GM12878 (cell line): Measurements from ENCODE around the gene CAMTA1. TPM values are rescaled to one million over a fixed set of nuclear protein-coding genes. Genes with fewer than 3 reads are reported as not detected.

Experiments used
- ATAC-seq: fragments of 200-7000 bp; cut with Tn5 transposase; 3 replicates; pipeline ENCODE4 v1.9.1; 2020; ENCODE audit warnings: mild to moderate bottlenecking, moderate library complexity
- BruUV-seq: library from RNA; stranded (reverse); fragments of 400-500 nt; replicated peaks from 2 replicates; lab custom pipeline; 2021; lab: Mats Ljungman, UMichigan
- CTCF ChIA-PET: fragments of 300-600 bp; sonication (Branson Sonifier 250); formaldehyde crosslinking; extraction: SDS; loops from one replicate; lab custom pipeline; 2021; ENCODE audit warnings: inconsistent platforms; lab: Yijun Ruan, JAX
- POLR2A ChIA-PET: fragments of 350-600 bp; formaldehyde crosslinking; extraction: SDS; loops from one replicate; lab custom pipeline; 2021; ENCODE audit warnings: inconsistent platforms; lab: Charles Lee
- RAD21 ChIA-PET: fragments of 300-600 bp; sonication (Branson Sonifier 250); formaldehyde crosslinking; loops from one replicate; lab custom pipeline; 2023; ENCODE audit warnings: antibody characterized with exemption; ENCODE audit not compliant: unreplicated experiment; lab: Charles Lee
- SMC1A ChIA-PET: fragments of 300-600 bp; sonication (Branson Sonifier 250); formaldehyde crosslinking; loops from one replicate; lab custom pipeline; 2023; ENCODE audit not compliant: unreplicated experiment, uncharacterized antibody; lab: Charles Lee
- DNase-seq: peaks from one replicate; pipeline ENCODE4 v3.0.0-alpha.2; 2011; ENCODE audit warnings: low read depth, low spot score
- FAIRE-seq: peaks from 3 replicates; lab custom pipeline; 2011; peaks lifted over from hg19 to GRCh38; lab: Jason Lieb, UNC
- H2AFZ ChIP-seq: 2 replicates; pipeline ENCODE4 v1.6.0; 2011; ENCODE audit warnings: low read depth, low read length, control low read depth; ENCODE audit not compliant: control insufficient read depth
- H3K27ac ChIP-seq: 2 replicates; pipeline ENCODE4 v1.5.1; 2011; ENCODE audit warnings: control low read depth; ENCODE audit not compliant: control insufficient read depth, insufficient read depth
- H3K27me3 ChIP-seq, 2 experiments: replicated peaks in 1 of 2; 2 replicates each; pipeline versions ENCODE4 v1.6.0 to v1.6.1; 2011; ENCODE audit warnings: low read length in 1 of 2; ENCODE audit not compliant: control insufficient read depth in 2 of 2, insufficient read depth in 2 of 2
- H3K36me3 ChIP-seq, 2 experiments: 2 replicates each; pipeline ENCODE4 v1.5.1; 2011; ENCODE audit warnings: low read length in 1 of 2; ENCODE audit not compliant: control insufficient read depth in 2 of 2, insufficient read depth in 2 of 2
- H3K4me1 ChIP-seq: 2 replicates; pipeline ENCODE4 v1.6.1; 2011; ENCODE audit warnings: mild to moderate bottlenecking, low read length, moderate library complexity, mixed read lengths; ENCODE audit not compliant: control insufficient read depth, insufficient read depth
- H3K4me2 ChIP-seq: 2 replicates; pipeline ENCODE4 v1.6.0; 2011; ENCODE audit warnings: control low read depth; ENCODE audit not compliant: control insufficient read depth, insufficient read depth
- H3K4me3 ChIP-seq: fragments of 200-600 bp; sonication (generic); 2 replicates; pipeline ENCODE4 v1.5.1; 2016
- H3K79me2 ChIP-seq: 2 replicates; pipeline ENCODE4 v1.6.0; 2011; ENCODE audit warnings: low read length; ENCODE audit not compliant: control insufficient read depth, insufficient read depth
- H3K9ac ChIP-seq: 2 replicates; pipeline ENCODE4 v1.8.0; 2011; ENCODE audit warnings: low read length, control low read depth, mixed read lengths; ENCODE audit not compliant: control insufficient read depth, insufficient read depth
- H3K9me3 ChIP-seq: replicated peaks from 3 replicates; pipeline ENCODE4 v1.5.1; 2011; ENCODE audit warnings: mild to moderate bottlenecking, low read length; ENCODE audit not compliant: control insufficient read depth, insufficient read depth
- H4K20me1 ChIP-seq: 2 replicates; pipeline ENCODE4 v1.6.0; 2011; ENCODE audit not compliant: control insufficient read depth, insufficient read depth
- ATF7 ChIP-seq: fragments of 450-650 bp; IDR thresholded peaks from 2 replicates; pipeline ENCODE4 v1.6.1; 2016; ENCODE audit warnings: low read depth, mild to moderate bottlenecking
- CBX5 ChIP-seq: sonication (generic); IDR thresholded peaks from 2 replicates; pipeline ENCODE4 v1.6.1; 2016; ENCODE audit warnings: low read depth, moderate library complexity, mild to moderate bottlenecking, inconsistent platforms
- CEBPB ChIP-seq, 2 experiments: fragments of 150-350 bp in 1 of 2; IDR thresholded peaks; 2 replicates each; pipeline ENCODE4 v1.6.1; 2012 to 2014; ENCODE audit warnings: low read depth in 2 of 2, low read length in 2 of 2, borderline replicate concordance in 1 of 2, inconsistent platforms in 1 of 2
- HCFC1 ChIP-seq: fragments of 150-350 bp; IDR thresholded peaks from 2 replicates; pipeline ENCODE4 v1.6.1; 2014; ENCODE audit warnings: low read length
- IRF4 ChIP-seq: IDR thresholded peaks from 2 replicates; pipeline ENCODE4 v1.6.1; 2011; ENCODE audit warnings: low read depth, low read length
- MTA2 ChIP-seq: fragments of 450-650 bp; IDR thresholded peaks from 2 replicates; pipeline ENCODE4 v1.6.1; 2016; ENCODE audit warnings: low read depth, mild to moderate bottlenecking, moderate library complexity
- PBX3 ChIP-seq: IDR thresholded peaks from 2 replicates; pipeline ENCODE4 v1.6.1; 2011; ENCODE audit warnings: mild to moderate bottlenecking, low read depth, low read length, moderate library complexity; ENCODE audit not compliant: insufficient replicate concordance
- POU2F2 ChIP-seq: IDR thresholded peaks from 3 replicates; pipeline ENCODE4 v1.6.1; 2011; ENCODE audit warnings: low read depth, mild to moderate bottlenecking, low read length, borderline replicate concordance
- RELA ChIP-seq: fragments of 450-650 bp; IDR thresholded peaks from 2 replicates; pipeline ENCODE4 v1.8.0; 2014; ENCODE audit warnings: borderline replicate concordance; ENCODE audit not compliant: partially characterized antibody
- RELB ChIP-seq: fragments of 450-650 bp; IDR thresholded peaks from 2 replicates; pipeline ENCODE4 v1.6.1; 2017; ENCODE audit warnings: low read depth, mild to moderate bottlenecking, moderate library complexity
- SMAD5 ChIP-seq: IDR thresholded peaks from 2 replicates; pipeline ENCODE4 v1.6.1; 2016; ENCODE audit warnings: antibody characterized with exemption, low read depth
- WGBS: methylation state at CpG from one replicate; pipeline ENCODE4 v1.1.6; 2016; ENCODE audit warnings: low lambda C conversion rate; ENCODE audit not compliant: insufficient replicate concordance, insufficient coverage; ENCODE audit errors: missing lambda C conversion rate; 5-methylcytosine and 5-hydroxymethylcytosine counted together
- in situ Hi-C: fragments of 300-500 bp; cut with MboI; formaldehyde crosslinking; loops from 9 replicates; pipeline ENCODE4 v1.14.3; 2018; ENCODE audit warnings: mixed read lengths
- intact Hi-C: fragments of 100-400 bp; cut with micrococcal nuclease; formaldehyde crosslinking; loops from one replicate; pipeline ENCODE4 v1.14.2; 2022; ENCODE audit not compliant: unreplicated experiment
- polyA plus RNA-seq, 11 experiments: library from polyadenylated mRNA; depleted of rRNA in 4 of 11; unstranded in 6 of 11; stranded (reverse) in 5 of 11; fragments of >200 nt; fragmentation: Nextera tagmentation in 4 of 11; fragmentation: Illumina TruSeq in 1 of 11; extraction: Ambion mirVana in 4 of 11; extraction: Trizol in 1 of 11; gene quantifications; 1 replicate in 1 of 11; 2 replicates in 10 of 11; pipeline versions ENCODE4 v1.2.1 to v1.2.3, GENCODE V29; 2011 to 2016; ENCODE audit warnings: inconsistent platforms in 2 of 11, missing spikeins in 2 of 11, low read depth in 1 of 11
- total RNA-seq, 4 experiments: library from RNA; depleted of rRNA in 3 of 4; stranded (reverse); fragments of >200 nt in 3 of 4; fragmentation: Illumina TruSeq in 1 of 4; extraction: Trizol in 1 of 4; gene quantifications; 2 replicates each; pipeline versions ENCODE4 v1.2.1 to v1.2.3, GENCODE V29; 2013 to 2021

Gene CAMTA1
- total and polyA plus RNA-seq, 10 of the 15 experiments (the other 5 are each of a cell fraction or from before 2014, with no cell fraction given): 37.7 to 148 (median 76.4) TPM

GRCh38 chr1:7300893-7301663 is 515.8 kb downstream of the CAMTA1 start:
- H3K4me2 ChIP-seq: no peak overlapping the region

More at GRCh38 chr1:7300893-7301663, 515.8 kb downstream of the CAMTA1 start:
- ATAC-seq (no peak), DNase-seq (no peak), FAIRE-seq (no peak)
- peaks cover 0 to 2% of the 10 kb centered on the region in 2 experiments; a peak in 3 of 4 replicates for H3K27me3 ChIP-seq
- H3K27ac ChIP-seq: no peak overlapping the region
- H3K9me3 ChIP-seq: no peaks in the 10 kb centered on the region
- TF ChIP-seq RELB (no peak), RELA (no peak), SMAD5 (no peak), PBX3 (no peak), IRF4 (no peak), CEBPB (IDR thresholded peaks at IDR 0.05; ENCODE audit: borderline replicate concordance in 1 of 2, low read depth in 2 of 2, low read length in 2 of 2) (no peak), HCFC1 (no peak), CBX5 (no peak), ATF7 (no peak), MTA2 (no peak), POU2F2 (no peak)
- no peaks in the 10 kb centered on the region for H3K79me2 ChIP-seq
- no peak overlapping the region for H3K9ac ChIP-seq
- intact Hi-C loops (no loop called here), in situ Hi-C loops (no loop called here)
- SMC1A ChIA-PET: no interaction called here
- POLR2A ChIA-PET: no interaction called here
- BruUV-seq: no TSS peak
- H4K20me1 ChIP-seq: no peaks in the 10 kb centered on the region
- H3K4me1 ChIP-seq: no peaks in the 10 kb centered on the region
- RAD21 ChIA-PET: no interaction called here
- CTCF ChIA-PET: no interaction called here
- H3K4me3 ChIP-seq: no peak overlapping the region
- 26% methylated on average over 10 of the region's 10 CpGs for WGBS
- no peaks in the 10 kb centered on the region for H3K36me3 ChIP-seq
- no peak overlapping the region for H2AFZ ChIP-seq
